Ovary (tissue), 3 donors: ENCODE results near the gene TSPAN7.

Experiments
- EP300 ChIP-seq: sonication (generic); formaldehyde crosslinking; IDR thresholded peaks from one replicate; pipeline ENCODE4 v1.6.1; 2017; ENCODE audit warnings: antibody characterized with exemption
- POLR2A ChIP-seq: fragments of 450-650 bp; IDR thresholded peaks from one replicate; pipeline ENCODE4 v1.6.1; 2017; ENCODE audit warnings: antibody characterized with exemption, mild to moderate bottlenecking, moderate library complexity
- TF ChIP-seq, protein P1 (sequence below), 3 donors: fragments of 450-650 bp in 2 of 3; fragments of 200-600 bp in 1 of 3; IDR thresholded peaks; one replicate each; pipeline versions ENCODE4 v1.5.1 to v1.8.0; 2016 to 2022; ENCODE audit warnings: antibody characterized with exemption in 3 of 3, mild to moderate bottlenecking in 1 of 3
- donor health status: DM: no; HTN: no; CAD: no.

GRCh38 chrX:38668771-38669170, 107.4 kb downstream of the TSPAN7 start:
- TF ChIP-seq, protein P1, sequence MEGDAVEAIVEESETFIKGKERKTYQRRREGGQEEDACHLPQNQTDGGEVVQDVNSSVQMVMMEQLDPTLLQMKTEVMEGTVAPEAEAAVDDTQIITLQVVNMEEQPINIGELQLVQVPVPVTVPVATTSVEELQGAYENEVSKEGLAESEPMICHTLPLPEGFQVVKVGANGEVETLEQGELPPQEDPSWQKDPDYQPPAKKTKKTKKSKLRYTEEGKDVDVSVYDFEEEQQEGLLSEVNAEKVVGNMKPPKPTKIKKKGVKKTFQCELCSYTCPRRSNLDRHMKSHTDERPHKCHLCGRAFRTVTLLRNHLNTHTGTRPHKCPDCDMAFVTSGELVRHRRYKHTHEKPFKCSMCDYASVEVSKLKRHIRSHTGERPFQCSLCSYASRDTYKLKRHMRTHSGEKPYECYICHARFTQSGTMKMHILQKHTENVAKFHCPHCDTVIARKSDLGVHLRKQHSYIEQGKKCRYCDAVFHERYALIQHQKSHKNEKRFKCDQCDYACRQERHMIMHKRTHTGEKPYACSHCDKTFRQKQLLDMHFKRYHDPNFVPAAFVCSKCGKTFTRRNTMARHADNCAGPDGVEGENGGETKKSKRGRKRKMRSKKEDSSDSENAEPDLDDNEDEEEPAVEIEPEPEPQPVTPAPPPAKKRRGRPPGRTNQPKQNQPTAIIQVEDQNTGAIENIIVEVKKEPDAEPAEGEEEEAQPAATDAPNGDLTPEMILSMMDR (IDR thresholded peaks at IDR 0.05), result no peak
- TF ChIP-seq POLR2A (no peak), EP300 (no peak)
